Esophagus squamous epithelium (tissue), 5 donors: ENCODE measurements around the gene CTNND2. TPM values are rescaled to one million over a fixed set of nuclear protein-coding genes. Genes with fewer than 3 reads are reported as not detected.
"Not testable (repeated sequence)": the region's sequence is repeated elsewhere in the genome, so short reads cannot be mapped to it uniquely, and the experiment has no call there.

Experiments used
- DNase-seq: peaks from one replicate; lab custom pipeline; 2025; lab: John Stamatoyannopoulos, UW
- H3K27ac ChIP-seq, 4 donors: fragments of 200-600 bp; sonication (generic); one replicate each; pipeline ENCODE4 v1.5.1; 2016 to 2019; ENCODE audit warnings: mild to moderate bottlenecking in 1 of 4
- H3K27me3 ChIP-seq, 4 donors: fragments of 200-600 bp; sonication (generic); 1 replicate in 3 of 4; 2 replicates in 1 of 4; pipeline versions ENCODE4 v1.5.1 to v1.6.0; 2017 to 2021; ENCODE audit warnings: antibody characterized with exemption in 1 of 4
- H3K36me3 ChIP-seq, 3 donors: fragments of 200-600 bp; sonication (generic); one replicate each; pipeline ENCODE4 v1.5.1; 2016 to 2019
- H3K4me1 ChIP-seq, 3 donors: fragments of 200-600 bp; sonication (generic); one replicate each; pipeline ENCODE4 v1.5.1; 2017 to 2019
- H3K4me3 ChIP-seq, 4 donors: fragments of 200-600 bp; sonication (generic); 1 replicate in 3 of 4; 2 replicates in 1 of 4; pipeline ENCODE4 v1.5.1; 2016 to 2019; ENCODE audit warnings: mild to moderate bottlenecking in 2 of 4, moderate library complexity in 1 of 4
- H3K9me3 ChIP-seq, 3 donors: fragments of 200-600 bp; sonication (generic); one replicate each; pipeline ENCODE4 v1.5.1; 2016 to 2019
- POLR2A ChIP-seq, 4 donors: fragments of 450-650 bp; IDR thresholded peaks; one replicate each; pipeline ENCODE4 v1.6.1; 2017; ENCODE audit warnings: antibody characterized with exemption in 4 of 4, mild to moderate bottlenecking in 4 of 4, moderate library complexity in 3 of 4
- WGBS, 2 donors: methylation state at CpG; one replicate each; pipeline ENCODE4 v1.1.5; 2018; 5-methylcytosine and 5-hydroxymethylcytosine counted together
- intact Hi-C: fragments of 100-400 bp; cut with DNase I; formaldehyde crosslinking; loops from one replicate; pipeline ENCODE4 v1.15.0; 2022
- total RNA-seq, 4 donors: library from RNA; depleted of rRNA; stranded (reverse); fragments of >200 nt; gene quantifications; one replicate each; pipeline ENCODE4 v1.1.0, GENCODE V29; 2016
- TF ChIP-seq, protein P1 (sequence below), 6 experiments: fragments of 450-650 bp in 4 of 6; fragments of 200-600 bp in 2 of 6; sonication (generic) in 2 of 6; IDR thresholded peaks; one replicate each; pipeline ENCODE4 v1.5.1; 2016 to 2019; ENCODE audit warnings: antibody characterized with exemption in 6 of 6, mild to moderate bottlenecking in 4 of 6, moderate library complexity in 4 of 6
- donor health status: DM: yes; HTN: yes; CAD: no.

The CTNND2 gene
- total RNA-seq, 4 donors from 2014 or later = 0.38 to 0.50 TPM; not detected in 2

DNA sequence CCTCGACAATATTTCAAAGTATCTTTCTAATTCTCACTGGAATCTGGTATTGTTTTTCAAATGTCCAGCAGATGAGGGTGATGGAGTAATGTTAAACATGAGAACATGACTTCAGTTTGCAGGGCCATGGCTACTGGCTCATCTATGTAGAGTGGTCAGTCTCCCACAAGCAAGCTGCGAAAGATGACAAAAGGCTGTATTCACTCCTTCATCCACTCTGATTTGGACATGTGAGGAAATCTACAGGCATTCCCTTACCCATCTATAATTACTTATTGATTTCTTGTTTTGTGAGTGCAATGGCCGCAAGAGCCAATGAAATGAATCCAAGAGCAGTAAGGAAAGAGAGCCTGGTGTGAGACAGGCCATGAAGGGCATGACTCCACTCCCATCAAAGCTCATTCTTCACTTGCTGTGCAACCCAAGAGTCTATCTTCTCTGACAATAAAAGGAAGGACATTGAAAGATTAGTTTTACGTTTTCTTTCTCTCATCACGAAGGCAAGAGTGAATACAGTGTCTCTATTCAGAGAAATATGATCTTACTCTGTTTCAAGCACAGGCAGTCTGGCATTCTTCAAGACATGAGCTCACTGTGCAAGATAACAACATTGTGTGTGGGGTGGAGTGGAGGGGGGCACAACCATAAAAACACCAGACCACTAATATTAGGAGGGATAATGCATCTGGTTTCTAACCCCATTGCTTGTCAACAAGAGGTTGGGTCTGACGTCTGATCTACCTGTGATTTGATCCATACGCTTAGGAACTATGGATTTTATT, 893.6 kb downstream of the CTNND2 start:
- no peaks in the 10 kb centered on the region for H3K36me3 ChIP-seq
- no peaks in the 10 kb centered on the region for H3K9me3 ChIP-seq
- DNase-seq = no peak
- intact Hi-C loops = no loop called here
- H3K27me3 ChIP-seq = no peaks in the 10 kb centered on the region
- H3K4me3 ChIP-seq = no peak overlapping the region
- H3K4me1 ChIP-seq = no peaks in the 10 kb centered on the region
- H3K27ac ChIP-seq = no peak overlapping the region
- 67 to 71% methylated on average over 7 of the region's 7 CpGs for WGBS, 2 donors
- TF ChIP-seq POLR2A (IDR thresholded peaks at IDR 0.05) = no peak
- TF ChIP-seq, protein P1, sequence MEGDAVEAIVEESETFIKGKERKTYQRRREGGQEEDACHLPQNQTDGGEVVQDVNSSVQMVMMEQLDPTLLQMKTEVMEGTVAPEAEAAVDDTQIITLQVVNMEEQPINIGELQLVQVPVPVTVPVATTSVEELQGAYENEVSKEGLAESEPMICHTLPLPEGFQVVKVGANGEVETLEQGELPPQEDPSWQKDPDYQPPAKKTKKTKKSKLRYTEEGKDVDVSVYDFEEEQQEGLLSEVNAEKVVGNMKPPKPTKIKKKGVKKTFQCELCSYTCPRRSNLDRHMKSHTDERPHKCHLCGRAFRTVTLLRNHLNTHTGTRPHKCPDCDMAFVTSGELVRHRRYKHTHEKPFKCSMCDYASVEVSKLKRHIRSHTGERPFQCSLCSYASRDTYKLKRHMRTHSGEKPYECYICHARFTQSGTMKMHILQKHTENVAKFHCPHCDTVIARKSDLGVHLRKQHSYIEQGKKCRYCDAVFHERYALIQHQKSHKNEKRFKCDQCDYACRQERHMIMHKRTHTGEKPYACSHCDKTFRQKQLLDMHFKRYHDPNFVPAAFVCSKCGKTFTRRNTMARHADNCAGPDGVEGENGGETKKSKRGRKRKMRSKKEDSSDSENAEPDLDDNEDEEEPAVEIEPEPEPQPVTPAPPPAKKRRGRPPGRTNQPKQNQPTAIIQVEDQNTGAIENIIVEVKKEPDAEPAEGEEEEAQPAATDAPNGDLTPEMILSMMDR (IDR thresholded peaks at IDR 0.05) = no peak

DNA sequence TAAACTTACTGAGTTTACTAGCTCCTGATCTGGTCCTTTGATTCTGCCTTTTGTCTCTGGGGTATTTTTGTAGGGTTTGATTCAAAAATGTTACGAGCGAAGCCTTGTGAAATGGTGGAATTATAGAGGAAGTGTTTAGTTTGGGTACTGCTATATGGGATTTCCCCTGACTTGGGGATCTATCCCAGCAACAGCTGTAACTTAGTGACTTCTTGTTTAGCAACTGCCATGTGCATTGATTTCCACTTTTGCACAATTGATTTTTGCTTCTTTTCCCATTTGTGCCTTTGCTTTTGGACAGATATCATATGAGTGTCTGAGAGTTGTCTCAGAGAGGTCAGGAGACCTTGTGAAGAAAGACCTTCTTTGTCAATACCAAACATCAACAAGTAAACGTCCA, 894.7 kb downstream of the CTNND2 start:
- TF ChIP-seq, protein P1 (IDR thresholded peaks at IDR 0.05) = no peak
- TF ChIP-seq POLR2A (IDR thresholded peaks at IDR 0.05) = no peak
- DNase-seq = no peak
- intact Hi-C loops = no loop called here
- Histone ChIP-seq H3K9me3 (no peaks in the 10 kb centered on the region), H3K27ac (no peak overlapping the region), H3K36me3 (no peaks in the 10 kb centered on the region), H3K4me1 (no peaks in the 10 kb centered on the region), H3K4me3 (no peak overlapping the region), H3K27me3 (no peaks in the 10 kb centered on the region)
- WGBS, 2 donors = 61 to 71% methylated on average over 3 of the region's 3 CpGs

DNA sequence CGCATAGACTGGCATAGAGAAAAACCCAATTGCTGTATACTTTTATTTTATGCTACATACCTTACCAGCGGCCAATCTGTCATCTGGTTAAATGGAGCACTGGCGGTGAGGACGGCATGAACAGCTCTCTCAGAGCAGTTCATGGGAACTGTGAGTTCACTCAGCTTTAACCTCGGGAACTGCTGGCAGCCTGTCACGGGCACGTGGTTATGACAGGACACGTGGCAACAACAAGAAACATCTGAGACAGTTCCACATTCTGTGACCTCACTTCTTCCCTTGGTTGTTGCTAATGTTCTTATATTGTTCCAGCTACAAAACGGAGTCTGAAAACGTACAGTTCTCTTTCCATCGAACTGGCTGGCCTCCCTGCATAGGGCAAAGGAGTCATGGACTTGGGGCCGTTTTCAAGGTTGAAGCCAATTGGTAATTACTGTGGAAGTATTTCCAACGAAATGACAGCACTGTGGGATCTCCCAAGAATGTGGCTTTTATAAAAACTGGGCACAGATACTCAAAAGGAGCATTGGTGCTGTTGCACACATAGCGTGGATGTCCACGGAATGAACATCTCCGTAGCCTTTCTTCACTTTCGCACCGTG, 896.9 kb downstream of the CTNND2 start:
- DNase-seq = no peak
- no peak overlapping the region for H3K27ac ChIP-seq
- TF ChIP-seq, protein P1 (IDR thresholded peaks at IDR 0.05) = no peak
- no peak for TF ChIP-seq POLR2A (IDR thresholded peaks at IDR 0.05)

DNA sequence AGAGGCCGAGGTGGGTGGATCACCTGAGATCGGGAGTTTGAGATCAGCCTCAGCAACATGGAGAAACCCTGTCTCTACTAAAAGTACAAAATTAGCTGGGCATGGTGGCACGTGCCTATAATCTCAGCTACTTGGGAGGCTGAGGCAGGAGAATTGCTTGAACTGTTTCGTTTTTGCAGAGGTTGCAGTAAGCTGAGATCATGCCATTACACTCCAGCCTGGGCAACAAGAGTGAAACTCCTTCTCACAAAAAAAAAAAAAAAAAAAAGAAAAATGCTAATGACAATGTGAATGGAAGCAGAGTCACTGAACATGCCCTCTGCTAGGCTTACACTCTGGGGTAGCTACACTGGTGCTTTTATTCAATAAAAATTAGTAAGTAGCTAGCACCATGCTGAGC, 899.7 kb downstream of the CTNND2 start:
- 69 to 78% methylated on average over 4 of the region's 4 CpGs for WGBS, 2 donors
- H3K9me3 ChIP-seq, intact Hi-C loops, DNase-seq, H3K4me1 ChIP-seq, H3K27ac ChIP-seq, H3K27me3 ChIP-seq, H3K36me3 ChIP-seq, H3K4me3 ChIP-seq: not testable (repeated sequence)

More for the DNA sequence above, 896.9 kb downstream of the CTNND2 start:
- WGBS, 2 donors = 69 to 73% methylated on average over 14 to 18 of the region's 18 CpGs
- H3K36me3 ChIP-seq = no peaks in the 10 kb centered on the region
- no peaks in the 10 kb centered on the region for H3K4me1 ChIP-seq
- no peaks in the 10 kb centered on the region for H3K9me3 ChIP-seq
- H3K27me3 ChIP-seq = no peaks in the 10 kb centered on the region
- intact Hi-C loops = no loop called here
- no peak overlapping the region for H3K4me3 ChIP-seq

DNA sequence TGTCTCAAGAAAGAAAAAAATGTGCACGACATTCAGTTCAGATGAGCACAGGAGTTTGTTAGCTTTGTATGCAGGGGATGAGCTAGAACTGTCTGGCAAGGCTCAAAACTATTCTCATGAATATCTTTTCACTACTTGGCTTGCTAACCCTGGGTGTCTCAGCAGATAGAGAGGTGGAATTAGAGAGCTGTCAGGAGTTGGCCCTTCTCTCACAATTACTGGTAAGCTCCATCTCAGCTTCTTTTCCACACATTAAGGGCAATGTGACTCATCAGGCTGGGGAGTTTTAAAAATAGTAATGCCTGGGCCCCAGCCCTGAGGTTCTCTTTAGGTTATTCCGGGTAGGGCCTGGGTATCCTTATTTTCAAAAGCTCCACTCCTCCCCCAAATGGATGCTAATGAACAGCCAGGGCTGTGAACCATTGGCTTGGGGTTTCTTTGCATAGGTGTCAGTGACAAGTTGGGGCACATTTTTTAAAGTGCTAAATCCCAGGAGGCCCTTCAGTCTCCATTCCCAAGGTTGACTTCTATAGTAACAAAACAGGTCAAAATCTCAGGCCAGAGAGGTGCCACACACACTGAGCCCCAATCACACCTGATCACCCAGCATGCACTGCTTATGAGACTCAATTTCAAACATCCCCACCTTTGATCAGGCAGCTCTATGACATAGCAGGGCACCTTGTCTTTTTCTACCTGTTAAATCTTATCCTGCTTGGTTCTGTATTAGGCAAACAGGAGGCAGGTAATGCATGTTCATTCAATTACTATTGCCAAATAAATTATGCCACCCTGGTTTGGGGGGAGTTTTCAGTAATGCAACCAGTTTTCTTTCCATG, 903.5 kb downstream of the CTNND2 start:
- 33 to 52% methylated on average over 2 of the region's 2 CpGs for WGBS, 2 donors

More for the DNA sequence above, 903.5 kb downstream of the CTNND2 start:
- no peaks in the 10 kb centered on the region for H3K36me3 ChIP-seq
- no peak for DNase-seq
- H3K4me1 ChIP-seq = no peaks in the 10 kb centered on the region
- no peaks in the 10 kb centered on the region for H3K9me3 ChIP-seq
- intact Hi-C loops = no loop called here
- TF ChIP-seq POLR2A (IDR thresholded peaks at IDR 0.05) = no peak
- TF ChIP-seq, protein P1 (IDR thresholded peaks at IDR 0.05) = no peak
- no peak overlapping the region for H3K4me3 ChIP-seq
- no peak overlapping the region for H3K27ac ChIP-seq
- peaks cover 0 to 5% (median 0%) of the 10 kb centered on the region in 4 donors for H3K27me3 ChIP-seq
